DND-41 (cell line): ENCODE data around the gene MGAT5B.

ENCODE experiments used
- ATAC-seq: fragments of 200-7000 bp; cut with Tn5 transposase; 3 replicates; pipeline ENCODE4 v1.9.1; 2021; ENCODE audit warnings: low read depth; ENCODE audit not compliant: insufficient read depth
- DNase-seq: peaks from one replicate; pipeline ENCODE4 v3.0.0-alpha.2; 2020
- H2AFZ ChIP-seq: 2 replicates; pipeline ENCODE4 v1.6.0; 2012; ENCODE audit warnings: low read depth, low read length
- H3K27ac ChIP-seq: 2 replicates; pipeline ENCODE4 v1.5.1; 2012; ENCODE audit warnings: low read length, inconsistent platforms
- H3K27me3 ChIP-seq: fragments of 200-600 bp; sonication (generic); 2 replicates; pipeline ENCODE4 v1.6.0; 2012; ENCODE audit warnings: low read length, mild to moderate bottlenecking, inconsistent platforms; ENCODE audit not compliant: insufficient read depth, poor library complexity
- H3K36me3 ChIP-seq: 2 replicates; pipeline ENCODE4 v1.5.1; 2012; ENCODE audit warnings: low read length, inconsistent platforms; ENCODE audit not compliant: insufficient read depth
- H3K4me1 ChIP-seq: 2 replicates; pipeline ENCODE4 v1.5.1; 2012; ENCODE audit warnings: mild to moderate bottlenecking, low read length; ENCODE audit not compliant: insufficient read depth
- H3K4me2 ChIP-seq: 2 replicates; pipeline ENCODE4 v1.6.0; 2012; ENCODE audit warnings: mild to moderate bottlenecking, moderate library complexity, low read length, inconsistent platforms; ENCODE audit not compliant: insufficient read depth
- H3K4me3 ChIP-seq, 2 experiments: fragments of 200-600 bp in 1 of 2; shearing (Covaris generic) in 1 of 2; 2 replicates each; pipeline ENCODE4 v1.5.1; 2012 to 2016; ENCODE audit warnings: inconsistent platforms in 2 of 2, low read length in 2 of 2, mild to moderate bottlenecking in 2 of 2, low read depth in 1 of 2, moderate library complexity in 1 of 2
- H3K79me2 ChIP-seq: 2 replicates; pipeline ENCODE4 v1.6.0; 2012; ENCODE audit warnings: low read length, inconsistent platforms; ENCODE audit not compliant: insufficient read depth
- H3K9ac ChIP-seq: 2 replicates; pipeline ENCODE4 v1.6.0; 2012; ENCODE audit warnings: low read depth, mild to moderate bottlenecking, inconsistent platforms, low read length, moderate library complexity
- H3K9me3 ChIP-seq: 2 replicates; pipeline ENCODE4 v1.5.1; 2012; ENCODE audit warnings: low read length, moderate library complexity, mild to moderate bottlenecking, inconsistent platforms; ENCODE audit not compliant: insufficient read depth, severe bottlenecking
- H4K20me1 ChIP-seq: 2 replicates; pipeline ENCODE4 v1.6.0; 2012; ENCODE audit warnings: low read length; ENCODE audit not compliant: insufficient read depth
- EZH2 ChIP-seq: IDR thresholded peaks from 3 replicates; pipeline ENCODE4 v1.6.1; 2012; ENCODE audit warnings: borderline replicate concordance, low read depth, mild to moderate bottlenecking, moderate library complexity, low read length, inconsistent platforms; ENCODE audit not compliant: severe bottlenecking
- TF ChIP-seq, protein P1 (sequence below): IDR thresholded peaks from 2 replicates; pipeline ENCODE4 v1.5.1; 2012; ENCODE audit warnings: borderline replicate concordance, low read length, moderate library complexity, mild to moderate bottlenecking; ENCODE audit not compliant: poor library complexity, severe bottlenecking; ENCODE audit errors: extremely low read depth

MGAT5B gene

DNA sequence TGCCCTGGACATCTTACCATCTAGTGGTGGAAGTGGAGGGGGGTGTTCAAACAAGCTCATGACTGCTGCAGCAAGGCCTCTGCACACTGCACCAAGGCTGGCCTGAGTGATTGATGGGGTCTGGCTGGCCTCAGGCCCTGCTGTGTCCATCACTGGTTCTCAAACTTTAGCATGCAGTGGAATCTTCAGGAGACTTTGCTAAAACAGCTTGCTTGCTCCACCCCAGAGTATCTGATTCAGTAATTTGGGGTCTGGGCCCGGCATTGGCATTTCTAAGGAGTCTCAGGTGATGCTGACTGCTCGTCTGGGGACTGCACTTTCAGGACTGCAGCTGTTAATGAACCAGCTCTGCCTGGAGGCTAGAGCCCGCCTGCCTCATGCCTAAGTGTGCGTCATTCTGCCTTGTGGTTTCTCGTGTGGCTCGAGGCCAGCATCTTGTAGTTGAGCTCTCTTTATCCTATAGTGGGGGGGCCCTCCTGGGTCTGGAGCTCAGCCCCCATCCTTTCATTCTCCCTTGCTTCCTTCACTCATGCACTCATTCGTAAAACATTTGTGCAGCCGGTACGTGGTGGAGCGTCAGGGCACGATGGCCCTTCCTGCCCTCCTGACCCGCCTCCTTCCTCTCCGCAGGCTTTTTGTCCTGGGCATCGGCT, 4.1 kb downstream of the MGAT5B start:
- H2AFZ ChIP-seq: no peak overlapping the region
- peak; percentile 46 for DNase-seq

DNA sequence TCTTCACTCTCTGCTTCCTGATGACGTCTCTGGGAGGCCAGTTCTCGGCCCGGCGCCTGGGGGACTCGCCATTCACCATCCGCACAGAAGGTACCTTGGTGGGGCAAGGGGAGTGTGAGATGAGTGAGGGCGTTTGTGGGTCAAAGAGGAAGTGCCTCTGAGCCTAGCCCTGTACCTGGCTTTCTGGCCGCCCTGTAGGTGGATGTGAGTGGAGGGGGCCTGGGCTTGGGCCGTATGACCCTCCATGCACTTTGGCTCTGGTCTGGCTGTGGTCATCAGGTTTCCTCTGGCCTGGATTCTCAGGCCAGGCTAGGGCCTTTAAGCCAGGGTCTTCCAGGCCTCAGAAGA, 4.6 kb downstream of the MGAT5B start:
- DNase-seq (no peak), ATAC-seq (no peak)
- Histone ChIP-seq H3K9ac (no peak overlapping the region), H3K4me1 (peaks cover 5% of the 10 kb centered on the region), H3K4me2 (no peak overlapping the region), H3K9me3 (peaks cover 3% of the 10 kb centered on the region), H3K27me3 (peaks cover 1% of the 10 kb centered on the region), H4K20me1 (peaks cover 4% of the 10 kb centered on the region; the same call in 1 of the 2 replicates), H3K4me3 (no peak overlapping the region), H2AFZ (no peak overlapping the region), H3K36me3 (no peaks in the 10 kb centered on the region), H3K79me2 (no peaks in the 10 kb centered on the region), H3K27ac (no peak overlapping the region)
- TF ChIP-seq, protein P1, sequence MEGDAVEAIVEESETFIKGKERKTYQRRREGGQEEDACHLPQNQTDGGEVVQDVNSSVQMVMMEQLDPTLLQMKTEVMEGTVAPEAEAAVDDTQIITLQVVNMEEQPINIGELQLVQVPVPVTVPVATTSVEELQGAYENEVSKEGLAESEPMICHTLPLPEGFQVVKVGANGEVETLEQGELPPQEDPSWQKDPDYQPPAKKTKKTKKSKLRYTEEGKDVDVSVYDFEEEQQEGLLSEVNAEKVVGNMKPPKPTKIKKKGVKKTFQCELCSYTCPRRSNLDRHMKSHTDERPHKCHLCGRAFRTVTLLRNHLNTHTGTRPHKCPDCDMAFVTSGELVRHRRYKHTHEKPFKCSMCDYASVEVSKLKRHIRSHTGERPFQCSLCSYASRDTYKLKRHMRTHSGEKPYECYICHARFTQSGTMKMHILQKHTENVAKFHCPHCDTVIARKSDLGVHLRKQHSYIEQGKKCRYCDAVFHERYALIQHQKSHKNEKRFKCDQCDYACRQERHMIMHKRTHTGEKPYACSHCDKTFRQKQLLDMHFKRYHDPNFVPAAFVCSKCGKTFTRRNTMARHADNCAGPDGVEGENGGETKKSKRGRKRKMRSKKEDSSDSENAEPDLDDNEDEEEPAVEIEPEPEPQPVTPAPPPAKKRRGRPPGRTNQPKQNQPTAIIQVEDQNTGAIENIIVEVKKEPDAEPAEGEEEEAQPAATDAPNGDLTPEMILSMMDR: no peak
- no peak for TF ChIP-seq EZH2

More for the DNA sequence above, 4.1 kb downstream of the MGAT5B start:
- H4K20me1 ChIP-seq: peaks cover 4% of the 10 kb centered on the region; the same call in 1 of the 2 replicates
- no peaks in the 10 kb centered on the region for H3K79me2 ChIP-seq
- peak; percentile 56; the same call in 1 of the 3 replicates for ATAC-seq
- H3K9ac ChIP-seq: no peak overlapping the region
- no peaks in the 10 kb centered on the region for H3K36me3 ChIP-seq
- H3K4me3 ChIP-seq: no peak overlapping the region
- H3K9me3 ChIP-seq: peaks cover 3% of the 10 kb centered on the region
- H3K27ac ChIP-seq: no peak overlapping the region
- H3K4me1 ChIP-seq: peaks cover 8% of the 10 kb centered on the region
- peaks cover 4% of the 10 kb centered on the region for H3K27me3 ChIP-seq
- no peak overlapping the region for H3K4me2 ChIP-seq
- TF ChIP-seq EZH2: no peak
- TF ChIP-seq, protein P1: no peak

DNA sequence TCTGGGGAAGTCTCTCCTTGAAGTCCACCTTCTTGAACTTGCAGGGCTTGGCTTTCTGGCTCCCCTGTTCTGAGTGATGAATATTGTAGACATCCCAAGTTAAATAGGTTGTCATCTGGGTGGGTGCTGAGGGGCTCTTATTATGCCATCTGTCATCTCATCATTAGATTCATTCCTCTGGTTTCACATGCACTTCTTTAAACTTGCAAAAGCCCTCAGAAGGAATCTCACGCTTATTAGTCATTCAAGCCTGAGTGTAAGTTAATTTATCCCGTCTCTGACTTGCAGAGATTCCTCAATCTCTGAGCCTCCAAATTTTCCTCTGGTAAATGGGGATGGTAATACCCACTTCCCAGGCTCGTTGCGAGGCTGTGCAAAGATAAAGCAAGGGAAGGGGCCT, 5.7 kb downstream of the MGAT5B start:
- no peak overlapping the region for H3K4me3 ChIP-seq
- no peaks in the 10 kb centered on the region for H3K4me1 ChIP-seq
- TF ChIP-seq, protein P1: no peak
- no peak for TF ChIP-seq EZH2
- H3K27ac ChIP-seq: no peak overlapping the region
- H3K9me3 ChIP-seq: peaks cover 3% of the 10 kb centered on the region
- H2AFZ ChIP-seq: no peak overlapping the region
- H4K20me1 ChIP-seq: peaks cover 4% of the 10 kb centered on the region; the same call in 1 of the 2 replicates
- no peak overlapping the region for H3K4me2 ChIP-seq
- H3K27me3 ChIP-seq: no peaks in the 10 kb centered on the region
- no peak for ATAC-seq
- H3K36me3 ChIP-seq: no peaks in the 10 kb centered on the region
- H3K79me2 ChIP-seq: no peaks in the 10 kb centered on the region
- no peak for DNase-seq
- H3K9ac ChIP-seq: no peak overlapping the region
